NCI-H1417 (cell line): ENCODE data around the gene TAP2.
"Not testable (repeated sequence)": the region's sequence is repeated elsewhere in the genome, so short reads cannot be mapped to it uniquely, and the experiment has no call there.

Experiments
- DNase-seq, 3 experiments: peaks; one replicate each; lab custom pipeline; 2025; lab: John Stamatoyannopoulos, UW

Gene TAP2

GRCh38 chr6:32838114-32838958 lies at the start of gene TAP2:
TAP2 (minus strand) TSS chr6:32838739; CDS start chr6:32838233, 506 bp downstream.
- DNase-seq = peak; percentile 89 to 93 (median 91)

- no peak for DNase-seq
Observed at GRCh38 chr6:32887616-32888015, 49.1 kb upstream of the TAP2 start.

GRCh38 chr6:32886681-32887383 lies 48.3 kb upstream of the TAP2 start:
- no peak for DNase-seq

DNA sequence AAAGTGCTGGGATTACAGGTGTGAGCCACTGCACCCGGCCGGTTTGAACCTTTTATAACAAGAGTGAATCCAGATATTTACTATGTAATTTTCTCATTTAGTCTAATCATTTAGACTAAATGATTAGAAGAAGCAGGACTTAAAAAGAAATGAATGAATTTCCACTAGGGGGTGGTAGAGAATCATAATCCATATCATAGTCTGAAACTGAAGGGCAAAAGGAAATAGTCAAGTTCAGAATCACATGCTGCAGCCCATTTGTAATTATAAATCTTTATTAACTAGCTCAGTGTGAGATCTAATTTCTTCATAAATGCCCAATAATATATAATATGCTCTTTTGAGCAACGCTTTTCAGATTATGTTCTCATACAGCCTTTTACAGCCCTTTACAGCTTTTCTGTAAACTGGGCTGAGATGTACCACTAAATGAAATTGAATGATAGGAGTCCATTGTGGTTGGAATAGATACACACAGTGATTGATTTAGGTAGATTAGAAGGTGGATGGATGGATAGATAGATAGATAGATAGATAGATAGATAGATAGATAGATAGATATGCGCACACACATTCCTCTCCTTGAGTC lies 47.3 kb upstream of the TAP2 start:
- peak; percentile 23 to 86 (median 79) for DNase-seq

- no peak for DNase-seq
Observed at GRCh38 chr6:32883789-32884188, 45.2 kb upstream of the TAP2 start.

GRCh38 chr6:32882879-32883250 lies 44.3 kb upstream of the TAP2 start:
- DNase-seq = no peak

DNA sequence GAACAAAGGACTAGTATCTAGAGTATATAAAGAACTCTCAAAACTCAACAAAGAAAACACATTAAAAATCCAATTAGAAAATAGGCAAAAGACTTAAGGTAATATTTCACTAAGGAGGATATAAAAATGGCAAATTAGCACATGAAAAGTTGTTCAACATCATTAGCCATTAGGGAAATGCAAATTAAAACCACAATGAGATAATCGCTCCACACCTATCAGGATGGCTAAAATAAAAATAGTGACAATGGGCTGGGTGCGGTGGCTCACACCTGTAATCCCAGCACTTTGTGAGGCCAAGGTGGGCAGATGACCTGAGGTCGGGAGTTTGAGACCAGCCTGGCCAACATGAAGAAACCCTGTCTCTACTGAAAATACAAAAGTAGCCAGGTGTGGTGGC lies 42.4 kb upstream of the TAP2 start:
- not testable (repeated sequence) for DNase-seq

DNA sequence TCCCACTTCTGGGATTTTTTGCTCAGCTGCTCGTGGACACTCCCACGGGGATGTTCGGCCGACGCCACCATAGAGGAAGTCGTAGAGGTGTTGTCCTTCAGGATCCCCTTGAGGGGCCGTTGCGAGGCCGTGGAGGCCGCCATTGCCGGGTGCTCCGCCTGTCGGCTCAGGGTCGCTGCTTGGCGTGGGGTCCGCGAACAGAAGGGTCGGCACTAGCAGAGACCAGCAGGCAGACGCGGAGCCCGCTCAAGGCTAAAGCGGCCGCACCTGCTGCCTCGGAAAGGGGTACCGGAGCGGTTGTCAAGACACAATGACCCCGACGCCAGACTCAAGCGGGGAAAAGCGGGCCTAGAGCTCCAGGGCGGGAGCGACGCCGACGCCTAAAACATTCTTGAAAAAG lies 41.2 kb upstream of the TAP2 start:
- no peak for DNase-seq

DNA sequence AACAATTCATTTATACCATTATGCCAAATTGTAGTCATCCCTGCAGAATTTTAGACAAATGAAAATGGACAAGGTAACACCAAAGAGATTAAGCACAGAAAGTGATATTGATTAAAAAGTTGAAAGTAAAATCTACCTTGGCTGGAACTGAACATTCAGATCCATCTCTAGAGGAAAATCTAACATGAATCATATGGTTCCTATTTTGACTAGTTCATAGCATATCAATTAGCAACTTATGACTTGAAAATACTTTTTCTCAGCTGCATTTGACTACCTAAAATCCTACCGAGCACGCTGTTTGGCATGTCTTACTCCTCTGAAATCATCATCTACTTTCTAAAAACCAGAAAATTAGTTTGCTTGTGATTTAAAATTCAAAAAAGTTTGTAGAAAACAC lies 38.1 kb upstream of the TAP2 start:
- DNase-seq = no peak

- not testable (repeated sequence) for DNase-seq
Observed at GRCh38 chr6:32873947-32874346, 35.4 kb upstream of the TAP2 start.

GRCh38 chr6:32868257-32868788 lies 29.8 kb upstream of the TAP2 start:
- peak; percentile 67 to 88 (median 88) for DNase-seq

DNA sequence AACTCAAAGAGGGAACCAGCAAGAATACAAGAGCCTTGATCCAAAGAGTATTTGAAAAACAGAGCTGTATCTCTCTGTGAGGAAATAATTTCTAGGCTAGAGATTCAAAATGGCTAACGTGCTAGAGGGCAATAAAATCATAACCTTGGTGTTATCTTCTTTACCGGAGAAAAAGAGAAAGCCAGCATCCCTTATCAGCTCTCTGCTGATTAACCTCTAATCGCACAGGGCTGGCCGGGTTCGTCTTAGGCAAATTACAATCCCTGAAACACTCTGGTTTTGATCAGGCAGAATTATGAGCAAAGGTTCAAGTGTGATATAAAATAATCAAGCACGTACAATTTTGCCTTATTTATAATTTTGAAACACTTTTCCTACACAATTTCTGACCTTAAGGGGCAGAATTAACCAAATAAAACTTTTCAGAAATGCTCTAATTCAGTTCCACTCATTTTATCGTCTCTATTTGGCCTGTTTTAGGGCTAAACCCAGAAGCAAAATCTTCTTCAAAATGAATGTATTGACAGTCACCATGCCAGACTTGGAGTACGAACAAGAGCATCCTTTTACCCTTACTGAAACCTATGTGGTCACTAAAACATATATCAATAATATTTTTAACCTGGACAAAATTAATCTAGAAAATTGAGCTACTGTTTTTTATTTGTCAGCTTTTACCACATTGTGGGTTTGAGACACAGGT lies 29.2 kb upstream of the TAP2 start:
- DNase-seq = no peak

GRCh38 chr6:32867022-32867477 lies 28.5 kb upstream of the TAP2 start:
- no peak for DNase-seq

DNA sequence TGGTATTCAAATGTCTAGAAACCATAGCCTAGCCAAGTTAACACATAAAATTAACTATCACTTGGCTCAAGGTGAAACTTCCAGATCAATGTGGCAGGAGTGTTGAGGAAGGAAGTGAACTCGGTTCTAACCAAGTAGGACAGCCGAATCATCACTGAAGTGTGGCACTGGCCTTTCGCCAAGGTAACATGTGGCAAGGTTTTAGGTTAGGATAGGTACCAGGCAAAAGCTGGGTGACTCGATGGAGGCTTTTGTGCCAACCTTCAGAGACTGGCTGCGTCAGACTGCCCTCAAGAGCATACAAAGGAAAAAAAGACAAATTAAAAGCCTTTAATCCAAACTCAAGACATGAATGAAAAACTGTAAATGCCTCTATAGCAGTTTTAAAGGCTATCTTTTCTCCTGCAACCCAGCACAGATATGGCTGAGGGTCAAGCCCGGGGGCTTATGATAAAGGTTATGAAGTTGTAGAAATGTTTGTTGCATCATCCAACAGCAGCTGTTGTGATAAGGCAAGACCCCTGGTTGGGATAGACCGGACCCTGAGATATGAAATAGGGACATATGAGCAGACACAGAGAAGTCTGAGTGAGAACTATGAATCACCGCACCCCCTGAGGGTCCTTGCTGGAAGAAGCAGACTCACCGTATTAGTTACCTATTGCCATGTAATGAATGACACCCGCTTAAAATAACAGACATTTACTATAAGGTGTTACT lies 27.3 kb upstream of the TAP2 start:
- no peak for DNase-seq

DNA sequence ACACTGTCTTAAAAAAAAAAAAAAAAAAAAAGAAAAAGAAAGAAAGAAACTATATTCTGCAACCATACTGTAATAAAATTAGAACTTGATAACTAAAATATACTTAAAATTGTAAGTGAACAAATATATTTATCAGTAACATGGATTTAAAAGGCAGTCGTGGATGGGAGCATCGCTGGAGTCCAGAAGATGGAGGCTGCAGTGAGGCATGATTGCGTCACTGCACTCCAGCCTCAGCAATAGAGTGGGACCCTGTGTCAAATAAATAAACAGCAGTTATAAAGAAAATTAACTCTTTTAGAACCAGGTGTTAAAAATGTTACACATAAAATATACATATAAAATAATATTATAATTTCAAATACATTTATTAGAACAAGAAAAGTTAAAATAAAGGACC lies 24.2 kb upstream of the TAP2 start:
- DNase-seq = no peak

DNA sequence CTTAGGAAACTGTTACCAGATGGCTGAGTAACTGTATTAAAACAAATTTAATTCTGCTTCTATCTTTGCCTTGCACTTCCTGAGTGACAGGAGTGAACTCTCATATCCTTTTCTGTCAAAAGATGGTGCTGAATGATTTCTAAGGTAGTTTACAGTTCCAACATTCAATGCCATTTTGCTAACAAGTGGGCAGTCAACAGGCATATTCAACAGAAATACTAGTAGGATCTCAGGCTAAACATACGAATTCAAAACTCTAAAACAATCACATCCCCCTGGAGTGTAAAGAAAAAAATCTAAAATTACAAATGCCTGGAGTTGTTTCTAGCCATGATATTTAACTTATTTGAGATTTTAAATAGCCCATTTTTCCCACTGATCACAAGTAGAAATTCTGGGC lies 22.1 kb upstream of the TAP2 start:
- DNase-seq = no peak

DNA sequence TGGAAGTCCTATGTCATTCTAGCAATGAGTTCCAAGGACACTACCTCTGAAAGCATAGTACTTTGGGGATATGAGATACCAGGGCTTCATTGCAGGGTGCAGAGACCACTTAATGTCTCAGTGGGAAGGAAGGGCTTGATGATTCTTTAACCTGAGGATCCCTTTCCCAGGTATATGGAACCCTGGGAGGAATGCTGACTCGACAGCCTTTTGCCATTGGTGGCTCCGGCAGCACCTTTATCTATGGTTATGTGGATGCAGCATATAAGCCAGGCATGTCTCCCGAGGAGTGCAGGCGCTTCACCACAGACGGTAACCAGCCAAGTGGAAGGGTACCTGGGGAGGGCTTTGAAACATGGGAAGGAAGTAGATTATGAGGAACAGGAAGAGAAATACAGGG lies 19.7 kb upstream of the TAP2 start:
- no peak for DNase-seq

- no peak for DNase-seq
Observed at GRCh38 chr6:32857156-32857891, 18.8 kb upstream of the TAP2 start.

DNA sequence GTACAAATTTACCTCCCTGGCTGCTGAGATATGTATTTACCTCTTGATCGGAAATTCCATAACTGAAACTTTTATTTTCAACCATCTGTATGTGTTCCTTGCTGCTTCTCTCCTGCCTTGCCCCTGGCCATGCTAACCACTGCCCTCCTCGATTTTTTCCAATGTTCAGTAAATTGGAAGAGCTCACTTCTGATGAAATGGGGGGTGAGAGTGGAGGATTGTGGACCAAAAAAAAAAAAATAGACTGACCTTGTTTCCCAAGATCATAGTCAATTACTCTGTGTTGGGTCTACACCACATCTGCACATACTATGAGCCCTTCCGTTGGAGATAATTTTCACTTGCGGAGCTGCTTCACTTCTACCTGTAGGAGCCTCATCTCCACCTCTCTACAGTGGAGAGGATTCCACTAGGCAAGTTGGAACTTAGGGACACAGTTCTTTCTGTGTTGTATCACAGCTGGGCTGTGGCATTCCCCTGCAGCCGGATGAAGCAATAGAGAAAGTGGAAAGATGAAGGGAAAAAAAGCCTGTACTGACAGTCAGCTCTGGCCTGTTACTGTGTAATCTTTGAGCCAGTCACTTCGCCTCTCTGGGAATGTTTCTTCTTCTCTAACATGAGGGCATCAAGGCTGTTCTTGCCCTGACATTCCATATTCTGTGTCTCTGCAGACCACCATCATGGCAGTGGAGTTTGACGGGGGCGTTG lies 17.1 kb upstream of the TAP2 start:
- no peak for DNase-seq
